Thyroid gland (tissue), 4 donors: ENCODE measurements around the gene FAM47A.

Source experiments
- CTCF ChIP-seq, 6 experiments: fragments of 200-600 bp in 3 of 6; fragments of 450-650 bp in 3 of 6; sonication (generic) in 3 of 6; IDR thresholded peaks; one replicate each; pipeline ENCODE4 v1.5.1; 2016 to 2019; ENCODE audit warnings: antibody characterized with exemption in 6 of 6, mild to moderate bottlenecking in 2 of 6, inconsistent platforms in 1 of 6, moderate library complexity in 1 of 6
- POLR2A ChIP-seq, 2 donors: fragments of 450-650 bp; IDR thresholded peaks; one replicate each; pipeline ENCODE4 v1.6.1; 2017; ENCODE audit warnings: antibody characterized with exemption in 2 of 2, mild to moderate bottlenecking in 2 of 2, moderate library complexity in 1 of 2

DNA sequence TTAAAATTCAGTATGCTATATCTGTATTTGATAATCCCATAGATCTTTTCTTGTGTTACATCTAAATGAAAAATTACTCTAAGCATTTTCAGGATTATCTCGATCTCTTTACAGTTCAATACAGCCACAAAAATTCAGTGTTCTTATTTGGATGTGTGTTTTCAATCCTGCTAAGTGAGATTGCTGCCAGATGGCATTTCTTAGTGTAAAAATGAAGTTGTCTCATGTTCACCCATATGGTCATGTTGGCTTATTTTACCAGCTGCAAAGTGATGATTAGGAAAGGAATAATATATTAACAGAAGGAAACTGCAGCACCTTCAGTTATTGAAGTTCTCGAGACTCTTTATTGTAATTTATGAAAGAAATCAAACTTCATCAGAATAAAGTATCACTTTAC is 12.1 kb upstream of the FAM47A start:
- TF ChIP-seq CTCF (IDR thresholded peaks at IDR 0.05): no peak
- no peak for TF ChIP-seq POLR2A (IDR thresholded peaks at IDR 0.05)
